CD4-positive, alpha-beta T cell treated with Interleukin-12 subunit alpha and Interleukin-12 subunit beta, for 1 hour (primary cell): Measurements from ENCODE around the gene MYL3.

Experiments
- DNase-seq: peaks from one replicate; pipeline ENCODE4 v3.0.0-alpha.2; 2020

MYL3 gene

GRCh38 chr3:46882377-46883053, 19.3 kb upstream of the MYL3 start:
- DNase-seq, result no peak

- DNase-seq, result peak; percentile 7
Observed at GRCh38 chr3:46881596-46882376, 18.5 kb upstream of the MYL3 start.

GRCh38 chr3:46880884-46881595, 17.8 kb upstream of the MYL3 start:
- no peak for DNase-seq

GRCh38 chr3:46878781-46879436, 15.7 kb upstream of the MYL3 start:
- no peak for DNase-seq

GRCh38 chr3:46877406-46878125, 14.3 kb upstream of the MYL3 start, which contains the start of gene PTH1R:
Gene PTH1R (plus strand): TSS chr3:46877721. CDS start chr3:46883560, 5,839 bp downstream.
- DNase-seq, result no peak

GRCh38 chr3:46876313-46877300, 13.4 kb upstream of the MYL3 start:
- no peak for DNase-seq

GRCh38 chr3:46875560-46875959, 12.3 kb upstream of the MYL3 start:
- no peak for DNase-seq

- DNase-seq, result no peak
Observed at GRCh38 chr3:46874430-46874829, 11.2 kb upstream of the MYL3 start.

GRCh38 chr3:46873521-46873920, 10.3 kb upstream of the MYL3 start:
- DNase-seq, result no peak

GRCh38 chr3:46871222-46871621, 8.0 kb upstream of the MYL3 start:
- no peak for DNase-seq

- DNase-seq, result no peak
Observed at GRCh38 chr3:46870651-46871050, 7.4 kb upstream of the MYL3 start.

- DNase-seq, result no peak
Observed at GRCh38 chr3:46869440-46869839, 6.2 kb upstream of the MYL3 start.

GRCh38 chr3:46868948-46869347, 5.7 kb upstream of the MYL3 start:
- DNase-seq, result no peak

- DNase-seq, result no peak
Observed at GRCh38 chr3:46868287-46868686, 5.0 kb upstream of the MYL3 start.

GRCh38 chr3:46867550-46867898, 4.3 kb upstream of the MYL3 start:
- no peak for DNase-seq

GRCh38 chr3:46866720-46867549, 3.7 kb upstream of the MYL3 start:
- peak; percentile 74 for DNase-seq

- DNase-seq, result no peak
Observed at GRCh38 chr3:46866032-46866595, 2.9 kb upstream of the MYL3 start.

GRCh38 chr3:46865546-46865945, 2.3 kb upstream of the MYL3 start:
- no peak for DNase-seq

GRCh38 chr3:46865031-46865507, 1.8 kb upstream of the MYL3 start:
- no peak for DNase-seq
